ENCODE measurements around the gene PTPA.
"Not testable (repeated sequence)": the region's sequence is repeated elsewhere in the genome, so short reads cannot be mapped to it uniquely, and the experiment has no call there.

PTPA gene

GRCh38 chr9:129154866-129155477, 43.8 kb downstream of the PTPA start:
- no peak for DNase-seq (ENCODE audit: low read depth in 3 of 3)

- no peak for DNase-seq (ENCODE audit: low read depth in 3 of 3)
Observed at GRCh38 chr9:129156163-129156562, 44.9 kb downstream of the PTPA start.

GRCh38 chr9:129160712-129161533, 49.7 kb downstream of the PTPA start:
- no peak for DNase-seq (ENCODE audit: low read depth in 3 of 3)

GRCh38 chr9:129161534-129161837, 50.3 kb downstream of the PTPA start:
- no peak for DNase-seq (ENCODE audit: low read depth in 3 of 3)

- DNase-seq (ENCODE audit: low read depth in 3 of 3), result no peak
Observed at GRCh38 chr9:129162497-129163197, 51.4 kb downstream of the PTPA start.

- DNase-seq (ENCODE audit: low read depth in 3 of 3), result not testable (repeated sequence)
Observed at GRCh38 chr9:129163198-129163670, 52.0 kb downstream of the PTPA start.

- no peak for DNase-seq (ENCODE audit: low read depth in 3 of 3)
Observed at GRCh38 chr9:129163753-129164152, 52.5 kb downstream of the PTPA start.

GRCh38 chr9:129164246-129164930, 53.2 kb downstream of the PTPA start:
- no peak for DNase-seq (ENCODE audit: low read depth in 3 of 3)

GRCh38 chr9:129165198-129165597, 54.0 kb downstream of the PTPA start:
- DNase-seq (ENCODE audit: low read depth in 3 of 3), result no peak

GRCh38 chr9:129166623-129167557, 55.7 kb downstream of the PTPA start:
- peak in 1 of 3 donors; percentile 15 for DNase-seq (ENCODE audit: low read depth in 3 of 3)

- DNase-seq (ENCODE audit: low read depth in 3 of 3), result no peak
Observed at GRCh38 chr9:129170229-129170628, 59.0 kb downstream of the PTPA start.

- no peak for DNase-seq (ENCODE audit: low read depth in 3 of 3)
Observed at GRCh38 chr9:129171993-129172751, 61.0 kb downstream of the PTPA start.

GRCh38 chr9:129172816-129173215, 61.6 kb downstream of the PTPA start:
- DNase-seq (ENCODE audit: low read depth in 3 of 3), result no peak

- no peak for DNase-seq (ENCODE audit: low read depth in 3 of 3)
Observed at GRCh38 chr9:129173296-129174101, 62.3 kb downstream of the PTPA start.

GRCh38 chr9:129174102-129174723, 63.0 kb downstream of the PTPA start:
- DNase-seq (ENCODE audit: low read depth in 3 of 3), result peak; percentile 58 to 65 (median 64)

GRCh38 chr9:129174724-129175514, 63.7 kb downstream of the PTPA start:
- DNase-seq (ENCODE audit: low read depth in 3 of 3), result peak in 1 of 3 donors; percentile 32

- DNase-seq (ENCODE audit: low read depth in 3 of 3), result no peak
Observed at GRCh38 chr9:129175515-129175824, 64.3 kb downstream of the PTPA start.
